NCI-H524 (cell line): Measurements from ENCODE around the gene AGAP5.
"Not testable (repeated sequence)": the region's sequence is repeated elsewhere in the genome, so short reads cannot be mapped to it uniquely, and the experiment has no call there.

ENCODE experiments used
- DNase-seq, 2 experiments: peaks; one replicate each; lab custom pipeline; 2025; lab: John Stamatoyannopoulos, UW

AGAP5 gene

DNA sequence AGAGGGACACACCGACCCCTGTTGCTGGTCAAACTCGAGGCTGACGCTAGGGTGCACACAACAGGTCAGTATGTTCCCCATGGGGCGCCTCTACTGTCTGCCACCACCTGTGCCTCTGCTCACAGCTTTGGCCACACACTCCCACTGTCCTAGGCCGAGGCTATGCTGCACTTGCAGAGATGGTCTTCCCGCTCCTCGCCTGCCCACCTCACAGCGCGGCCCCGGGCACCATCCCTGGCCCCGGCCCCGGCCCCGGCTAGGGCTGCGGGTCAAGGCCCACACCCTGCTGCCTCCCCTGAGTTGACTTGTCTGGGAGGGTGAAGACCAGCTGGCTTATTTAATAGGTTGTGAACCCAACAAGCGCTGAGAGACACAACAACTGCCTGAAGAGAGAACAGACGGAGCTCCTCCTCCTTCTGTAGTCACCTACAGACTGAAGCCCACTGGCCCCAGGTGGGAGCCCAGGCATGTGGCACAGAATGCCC is at the start of gene AGAP5:
TSS of gene AGAP5 (minus strand) at position 435 of the 485 bp plus-strand sequence. CDS start at position 81, 354 bp downstream.
- not testable (repeated sequence) for DNase-seq

- no peak for DNase-seq
Measured at GRCh38 chr10:73746721-73747120, 48.8 kb upstream of the AGAP5 start.

DNA sequence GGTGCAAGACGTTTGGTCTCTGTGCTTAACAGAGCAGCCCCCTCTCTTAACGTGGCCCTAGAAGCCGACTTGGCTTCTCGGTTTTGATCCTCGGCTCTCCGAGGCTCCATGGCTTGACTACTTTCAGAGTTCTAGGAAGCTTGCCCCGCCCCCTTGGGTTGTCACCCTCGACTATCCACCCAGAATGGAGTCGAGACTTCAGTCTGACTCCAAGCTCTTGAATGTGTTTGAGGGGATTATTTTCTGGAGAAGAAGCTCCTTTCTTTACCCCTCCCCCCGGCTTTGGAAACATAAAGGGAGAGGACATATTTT is 46.7 kb upstream of the AGAP5 start:
- DNase-seq = peak in 1 of 2 experiments; percentile 11

GRCh38 chr10:73743905-73744663 is 46.2 kb upstream of the AGAP5 start, which contains the start of gene SEC24C:
Gene SEC24C (plus strand): TSS chr10:73744372. CDS start chr10:73746833, 2,461 bp downstream.
- DNase-seq = peak; percentile 76 to 82

DNA sequence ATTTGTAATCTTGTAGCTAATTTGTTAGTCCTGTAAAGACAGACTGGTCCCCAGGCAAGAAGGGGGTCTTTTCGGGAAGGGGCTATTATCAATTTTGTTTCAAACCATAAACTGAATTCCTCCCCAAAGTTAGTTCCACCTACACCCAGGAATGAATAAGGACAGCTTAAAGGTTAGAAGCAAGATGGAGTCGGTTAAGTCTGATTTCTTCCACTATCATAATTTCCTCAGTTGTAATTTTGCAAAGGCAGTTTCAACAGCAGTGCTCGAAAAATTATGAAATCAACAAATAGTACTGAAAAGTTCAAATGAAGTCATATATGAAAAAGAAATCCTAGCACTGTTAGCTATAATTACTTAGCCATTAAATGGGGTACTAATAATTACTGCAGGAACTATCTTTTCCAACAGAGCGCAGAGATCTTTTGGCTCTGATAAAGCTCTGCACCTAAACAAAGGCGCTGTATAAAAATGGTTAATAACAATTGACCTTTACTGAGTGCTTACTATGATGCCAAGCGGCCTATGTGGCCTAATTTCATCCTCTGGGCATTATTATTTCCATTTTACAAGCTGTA is 45.5 kb upstream of the AGAP5 start:
- no peak for DNase-seq

- DNase-seq = no peak
Measured at GRCh38 chr10:73742454-73742734, 44.5 kb upstream of the AGAP5 start.

DNA sequence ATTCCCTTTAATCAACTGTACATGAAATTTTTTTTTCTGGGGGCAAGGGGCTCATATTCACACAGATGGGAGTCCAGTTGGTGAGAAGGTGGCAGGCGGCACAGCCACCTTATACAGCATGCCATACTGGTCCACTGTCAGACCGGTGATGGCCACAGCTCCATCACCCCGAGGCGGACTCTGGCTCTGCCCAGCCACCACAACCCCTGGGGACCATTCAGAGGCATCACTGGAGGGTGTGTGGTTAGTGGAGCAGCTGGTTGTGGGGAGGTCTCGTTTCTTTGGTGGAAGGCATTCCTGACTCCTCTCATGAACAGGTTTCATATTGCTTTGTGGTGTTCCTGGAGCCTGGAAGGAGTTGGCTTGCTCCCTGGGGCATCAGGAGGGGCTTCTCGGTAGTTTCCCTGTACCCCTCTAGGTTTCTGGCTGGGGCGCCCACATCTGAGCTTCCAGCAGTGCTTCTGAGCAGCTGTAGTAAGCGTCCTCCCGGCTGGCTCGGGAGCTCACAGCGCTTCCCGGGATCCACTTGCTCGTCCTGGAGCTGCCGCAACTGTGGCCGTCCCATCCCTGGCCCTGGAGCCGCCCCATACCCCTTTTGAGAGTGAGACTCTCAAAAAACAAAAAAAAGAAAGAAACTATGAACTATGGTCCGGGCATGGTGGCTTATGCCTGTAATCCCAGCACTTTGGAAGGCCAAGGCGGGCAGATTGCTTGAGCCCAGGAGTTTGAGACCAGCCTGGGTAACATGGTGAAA is 42.8 kb upstream of the AGAP5 start:
- DNase-seq = not testable (repeated sequence)

DNA sequence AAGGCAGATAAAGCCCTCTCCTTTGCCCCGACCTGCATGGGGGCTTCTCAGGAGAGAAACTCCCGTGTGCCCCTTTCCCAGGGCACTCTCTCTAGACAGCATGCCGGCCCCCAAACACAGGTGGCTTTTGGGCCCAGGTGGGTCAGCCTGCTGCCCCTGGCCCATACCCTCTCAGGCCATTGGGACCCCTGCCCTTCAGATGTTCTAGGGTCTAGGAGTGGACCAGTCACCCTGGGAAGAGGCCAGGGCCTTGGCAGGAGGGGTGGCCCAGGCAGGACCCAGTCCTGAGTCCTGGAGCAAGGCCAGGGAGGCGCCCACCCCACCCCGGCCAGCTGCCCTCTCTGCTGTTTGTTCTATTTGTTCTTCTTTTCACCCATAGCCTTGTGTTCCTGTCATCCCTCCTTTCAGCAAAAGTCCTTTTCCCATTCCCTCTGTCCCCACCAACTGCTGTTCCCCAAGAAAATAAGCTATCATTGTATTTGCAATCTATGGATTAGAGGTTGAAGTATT is 36.9 kb upstream of the AGAP5 start:
- DNase-seq = no peak

GRCh38 chr10:73734028-73734720 is 36.3 kb upstream of the AGAP5 start:
- no peak for DNase-seq

DNA sequence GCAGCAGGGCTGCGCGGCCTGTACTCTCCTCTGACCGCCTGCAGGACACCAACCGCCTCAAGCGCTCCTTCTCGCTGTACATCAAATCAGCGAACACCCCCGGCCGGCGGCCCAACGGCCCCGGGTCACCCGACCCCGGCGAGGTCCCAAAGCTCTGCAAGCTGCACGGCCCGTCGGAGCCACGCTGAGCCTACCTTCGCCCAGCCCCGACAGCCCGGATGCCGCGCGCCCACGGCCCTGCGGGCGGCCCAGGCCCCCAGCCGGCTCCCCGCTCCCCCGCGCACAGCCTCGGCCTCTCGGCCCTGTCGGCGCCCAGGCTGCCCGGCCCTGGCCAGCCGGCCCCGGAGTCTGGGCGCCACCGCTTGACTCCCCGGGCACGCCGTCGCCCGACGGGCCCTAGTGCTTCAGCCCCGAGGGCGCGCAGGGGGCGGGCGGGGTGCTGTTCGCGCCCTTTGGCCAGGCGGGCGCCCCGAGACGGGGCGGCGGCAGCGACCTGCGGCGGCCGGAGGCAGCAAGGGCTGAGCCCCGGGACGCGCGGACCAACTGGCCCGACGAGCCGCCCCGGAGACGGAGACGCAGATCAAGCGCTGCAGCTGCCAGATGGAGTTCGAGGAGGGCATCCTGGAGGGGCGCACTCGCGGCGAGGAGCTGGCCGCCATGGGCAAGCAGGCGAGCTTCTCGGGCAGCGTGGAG is 35.2 kb upstream of the AGAP5 start:
- DNase-seq = no peak

DNA sequence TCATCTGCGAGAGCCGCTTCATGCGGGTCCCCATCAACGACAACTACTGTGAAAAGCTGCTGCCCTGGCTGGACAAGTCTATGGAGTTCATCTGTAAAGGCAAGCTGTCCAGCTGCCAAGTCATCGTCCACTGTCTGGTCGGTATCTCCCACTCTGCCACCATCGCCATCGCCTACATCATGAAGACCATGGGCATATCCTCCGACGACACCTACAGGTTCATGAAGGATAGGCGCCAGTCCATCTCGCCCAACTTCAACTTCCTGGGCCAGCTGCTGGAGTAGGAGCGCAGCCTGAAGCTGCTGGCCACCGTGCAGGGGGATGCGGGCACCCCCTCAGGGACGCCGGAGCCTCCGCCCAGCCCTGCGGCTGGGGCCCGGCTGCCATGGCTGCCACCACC is 34.5 kb upstream of the AGAP5 start:
- no peak for DNase-seq

DNA sequence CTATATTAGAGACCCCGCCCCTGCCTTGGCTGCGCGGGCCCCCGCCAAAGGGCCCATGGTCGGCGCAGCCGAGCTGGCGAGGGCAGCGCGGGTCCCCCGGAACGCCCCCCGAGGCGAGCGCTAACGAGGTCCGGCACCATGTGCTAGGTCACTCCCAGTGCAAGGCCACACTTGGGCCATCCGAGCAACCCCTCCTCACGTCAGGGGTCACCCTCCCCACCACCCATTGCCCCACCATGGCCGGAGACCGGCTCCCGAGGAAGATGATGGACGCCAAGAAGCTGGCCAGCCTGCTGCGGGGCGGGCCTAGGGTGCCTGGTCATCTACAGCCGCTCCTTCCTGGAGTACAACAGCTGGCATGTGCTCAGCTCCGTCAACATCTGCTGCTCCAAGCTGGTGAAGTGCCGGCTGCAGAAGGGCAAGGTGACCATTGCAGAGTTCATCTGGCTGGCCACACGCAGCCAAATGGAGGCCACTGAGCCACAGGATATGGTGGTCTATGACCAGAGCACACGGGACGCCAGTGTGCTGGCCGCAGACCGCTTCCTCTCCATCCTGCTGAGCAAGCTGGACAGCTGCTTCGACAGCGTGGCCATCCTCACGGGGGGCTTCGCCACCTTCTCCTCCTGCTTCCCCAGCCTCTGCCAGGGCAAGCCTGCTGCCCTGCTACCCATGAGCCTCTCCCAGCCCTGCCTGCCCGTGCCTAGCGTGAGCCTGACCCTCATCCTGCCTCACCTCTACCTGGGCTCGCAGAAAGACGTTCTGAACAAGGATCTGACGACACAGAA is 33.9 kb upstream of the AGAP5 start:
- no peak for DNase-seq

- DNase-seq = peak; percentile 46 to 78
Measured at GRCh38 chr10:73730153-73730906, 32.4 kb upstream of the AGAP5 start.

GRCh38 chr10:73729781-73730152 is 31.9 kb upstream of the AGAP5 start:
- DNase-seq = not testable (repeated sequence)

DNA sequence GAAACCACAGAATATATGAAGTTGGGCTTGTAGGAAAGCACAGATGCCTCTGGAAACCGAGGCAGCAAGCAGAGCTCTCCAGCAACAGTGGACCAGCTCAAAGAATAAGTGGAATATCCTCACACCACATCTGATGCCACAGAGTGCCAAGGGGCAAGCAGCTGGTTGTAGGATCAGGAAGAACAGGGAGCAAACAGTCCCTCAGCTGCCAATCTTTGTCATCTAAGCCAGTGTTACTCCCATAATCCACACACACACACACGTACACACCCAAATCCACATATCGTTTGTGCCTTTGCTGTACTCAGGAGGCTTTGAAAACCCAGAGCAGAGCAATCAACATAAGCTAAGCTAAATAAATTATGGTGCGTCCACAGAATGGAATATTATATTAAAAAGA is 25.6 kb upstream of the AGAP5 start:
- no peak for DNase-seq

- not testable (repeated sequence) for DNase-seq
Measured at GRCh38 chr10:73720561-73720960, 22.7 kb upstream of the AGAP5 start.

DNA sequence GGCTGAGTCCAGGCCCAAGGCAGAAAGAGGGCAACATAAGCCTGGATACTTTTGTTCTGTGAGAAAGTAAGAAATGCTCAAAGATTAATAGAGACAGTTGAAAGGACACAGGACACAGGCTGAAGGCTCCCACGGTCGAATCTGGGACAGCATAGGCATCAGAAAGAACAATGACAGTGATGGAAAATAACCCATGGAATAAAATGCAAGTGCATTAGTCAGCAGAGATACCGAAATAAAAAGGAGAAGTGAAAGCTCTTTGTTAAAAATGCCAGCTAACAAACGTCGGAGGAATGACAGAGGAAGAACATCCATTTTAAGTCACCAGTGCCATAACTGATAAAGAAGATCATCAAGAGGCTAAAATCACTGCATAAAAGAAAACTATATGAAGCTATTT is 19.6 kb upstream of the AGAP5 start:
- DNase-seq = no peak

GRCh38 chr10:73716251-73716650 is 18.3 kb upstream of the AGAP5 start:
- DNase-seq = no peak

- DNase-seq = peak in 1 of 2 experiments; percentile 3
Measured at GRCh38 chr10:73715179-73716156, 17.6 kb upstream of the AGAP5 start.
